Measurements from ENCODE around the gene SGF29.
"Not testable (repeated sequence)": the region's sequence is repeated elsewhere in the genome, so short reads cannot be mapped to it uniquely, and the experiment has no call there.

Gene SGF29

DNA sequence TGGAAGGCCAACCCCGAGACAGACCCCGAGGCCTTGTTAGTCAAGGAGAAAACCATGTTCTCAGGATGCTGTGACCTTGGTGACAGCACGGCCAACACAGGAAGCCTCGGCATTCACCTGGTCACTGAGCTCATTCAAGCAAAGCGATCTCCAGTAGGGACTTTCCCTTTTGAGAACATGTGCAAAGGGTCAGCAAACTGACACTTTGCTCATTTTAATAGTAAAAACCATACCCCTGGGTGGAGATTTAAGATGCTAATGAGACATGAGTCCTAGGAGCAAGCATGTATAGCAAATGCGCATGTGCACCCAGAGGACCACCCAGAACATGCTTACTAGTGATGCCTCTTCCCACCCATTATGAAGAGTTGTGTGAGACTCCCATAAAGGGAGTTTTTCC lies 48.8 kb downstream of the SGF29 start:
- no peak for DNase-seq (ENCODE audit: low read depth)
- TF ChIP-seq, protein P1, sequence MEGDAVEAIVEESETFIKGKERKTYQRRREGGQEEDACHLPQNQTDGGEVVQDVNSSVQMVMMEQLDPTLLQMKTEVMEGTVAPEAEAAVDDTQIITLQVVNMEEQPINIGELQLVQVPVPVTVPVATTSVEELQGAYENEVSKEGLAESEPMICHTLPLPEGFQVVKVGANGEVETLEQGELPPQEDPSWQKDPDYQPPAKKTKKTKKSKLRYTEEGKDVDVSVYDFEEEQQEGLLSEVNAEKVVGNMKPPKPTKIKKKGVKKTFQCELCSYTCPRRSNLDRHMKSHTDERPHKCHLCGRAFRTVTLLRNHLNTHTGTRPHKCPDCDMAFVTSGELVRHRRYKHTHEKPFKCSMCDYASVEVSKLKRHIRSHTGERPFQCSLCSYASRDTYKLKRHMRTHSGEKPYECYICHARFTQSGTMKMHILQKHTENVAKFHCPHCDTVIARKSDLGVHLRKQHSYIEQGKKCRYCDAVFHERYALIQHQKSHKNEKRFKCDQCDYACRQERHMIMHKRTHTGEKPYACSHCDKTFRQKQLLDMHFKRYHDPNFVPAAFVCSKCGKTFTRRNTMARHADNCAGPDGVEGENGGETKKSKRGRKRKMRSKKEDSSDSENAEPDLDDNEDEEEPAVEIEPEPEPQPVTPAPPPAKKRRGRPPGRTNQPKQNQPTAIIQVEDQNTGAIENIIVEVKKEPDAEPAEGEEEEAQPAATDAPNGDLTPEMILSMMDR (conservative IDR thresholded peaks at IDR 0.05; ENCODE audit: control insufficient read depth, insufficient read depth, low read depth, low read length), result no peak
- no peak overlapping the region for H3K4me3 ChIP-seq (ENCODE audit: control insufficient read depth, low read depth, low read length)

DNA sequence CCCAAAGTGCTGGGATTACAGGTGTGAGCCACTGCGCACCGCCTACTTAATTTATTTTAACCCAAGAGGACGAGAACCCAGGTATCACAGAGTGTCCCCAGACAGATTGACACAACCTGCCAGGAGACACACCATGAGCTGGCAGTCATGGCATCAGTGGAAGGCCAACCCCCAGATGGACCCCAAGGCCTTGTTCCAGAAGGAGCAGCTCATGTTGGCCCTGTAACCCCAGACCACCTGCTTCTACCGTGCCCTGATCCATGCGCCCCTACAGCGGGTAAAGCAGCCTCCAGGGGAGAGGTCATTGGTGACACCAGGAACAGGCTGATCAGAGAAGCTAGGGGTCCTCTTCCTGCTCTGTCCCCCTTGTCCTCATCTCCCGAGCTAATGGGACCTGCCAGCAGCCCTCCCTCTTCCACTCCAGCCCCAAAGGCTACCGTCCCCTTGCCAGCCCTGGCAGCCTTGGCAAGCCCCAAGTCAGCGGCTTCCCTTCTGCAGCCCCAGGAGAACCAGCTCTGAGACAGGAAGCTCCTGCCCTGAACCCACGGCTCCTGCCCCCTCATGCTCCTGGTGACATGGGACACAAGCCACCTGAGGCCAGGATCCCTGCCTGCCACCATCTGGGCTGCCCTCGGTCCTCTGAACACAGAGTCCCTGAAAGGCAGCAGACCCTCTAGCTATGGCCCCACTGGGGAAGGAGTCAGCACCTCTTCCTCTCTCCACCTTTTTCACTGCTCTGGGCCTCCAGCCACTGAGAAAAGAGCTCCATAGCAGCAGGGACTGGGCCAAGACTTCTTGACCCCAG lies 49.9 kb downstream of the SGF29 start:
- no peak for DNase-seq (ENCODE audit: low read depth)
- no peak overlapping the region for H3K4me3 ChIP-seq (ENCODE audit: control insufficient read depth, low read depth, low read length)
- TF ChIP-seq, protein P1 (conservative IDR thresholded peaks at IDR 0.05; ENCODE audit: control insufficient read depth, insufficient read depth, low read depth, low read length), result no peak

DNA sequence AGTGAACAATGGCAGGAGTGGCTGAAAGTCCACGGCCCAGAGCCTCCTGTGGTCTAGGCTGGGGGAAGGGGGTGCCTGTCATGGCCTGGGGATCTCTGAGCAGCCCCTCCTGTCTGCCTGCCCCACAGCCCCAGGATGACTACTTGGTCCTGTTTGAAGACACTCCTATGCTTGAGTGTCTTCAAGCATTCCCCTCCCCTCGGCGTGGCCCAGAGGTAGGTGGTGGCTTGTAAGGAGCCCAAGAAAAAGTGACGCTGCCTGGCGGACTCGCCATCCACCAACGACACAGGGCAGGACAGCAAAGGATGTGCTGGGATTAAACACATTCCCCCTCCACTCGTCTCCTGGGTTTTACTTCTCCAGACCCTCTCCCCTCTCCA lies 50.5 kb downstream of the SGF29 start:
- TF ChIP-seq, protein P1 (conservative IDR thresholded peaks at IDR 0.05; ENCODE audit: control insufficient read depth, insufficient read depth, low read depth, low read length), result no peak

DNA sequence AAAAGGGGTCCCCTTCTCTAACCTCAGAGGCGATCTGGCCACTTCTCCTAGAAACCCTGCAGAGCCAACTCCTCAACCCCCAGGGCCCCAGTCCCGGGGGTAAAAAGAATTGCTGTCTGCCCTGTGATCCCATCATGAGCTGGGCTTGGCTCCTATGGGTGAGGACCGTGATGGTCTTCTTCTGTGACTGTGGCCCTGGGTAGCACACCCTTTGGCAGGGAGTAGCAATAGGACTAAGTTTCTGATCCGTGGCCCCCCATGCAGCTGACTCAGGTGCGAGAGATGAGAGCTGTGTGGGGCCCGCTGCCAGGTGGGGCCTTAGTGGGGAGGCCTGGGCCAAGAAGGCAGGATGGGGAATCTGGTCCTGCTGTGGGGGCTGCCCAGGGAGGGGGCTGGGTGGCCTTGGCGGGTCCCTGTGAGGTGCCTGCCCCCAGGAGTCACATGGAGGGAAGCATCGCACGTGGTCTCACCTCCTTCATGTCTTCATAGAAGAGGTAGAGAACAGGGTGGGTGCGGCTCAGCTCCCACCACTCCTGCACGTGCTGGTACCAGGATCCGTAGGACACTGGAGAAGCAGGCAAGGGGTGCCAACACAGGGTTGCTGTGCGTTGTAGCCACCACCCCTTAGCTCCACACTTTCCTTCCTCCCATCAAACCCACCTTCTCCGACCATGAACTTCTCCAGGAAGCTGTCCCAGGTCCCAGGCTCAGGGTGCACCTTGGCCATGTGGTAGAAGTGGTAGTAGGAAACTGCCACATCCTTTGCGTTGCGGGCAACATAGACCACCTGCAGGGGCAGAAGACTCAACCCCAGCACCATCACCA lies 52.8 kb downstream of the SGF29 start:
- H3K4me3 ChIP-seq (ENCODE audit: control insufficient read depth, low read depth, low read length), result no peak overlapping the region
- DNase-seq (ENCODE audit: low read depth), result no peak
- TF ChIP-seq, protein P1 (conservative IDR thresholded peaks at IDR 0.05; ENCODE audit: control insufficient read depth, insufficient read depth, low read depth, low read length), result no peak

More for the DNA sequence above, 50.5 kb downstream of the SGF29 start:
- no peak overlapping the region for H3K4me3 ChIP-seq (ENCODE audit: control insufficient read depth, low read depth, low read length)
- no peak for DNase-seq (ENCODE audit: low read depth)

DNA sequence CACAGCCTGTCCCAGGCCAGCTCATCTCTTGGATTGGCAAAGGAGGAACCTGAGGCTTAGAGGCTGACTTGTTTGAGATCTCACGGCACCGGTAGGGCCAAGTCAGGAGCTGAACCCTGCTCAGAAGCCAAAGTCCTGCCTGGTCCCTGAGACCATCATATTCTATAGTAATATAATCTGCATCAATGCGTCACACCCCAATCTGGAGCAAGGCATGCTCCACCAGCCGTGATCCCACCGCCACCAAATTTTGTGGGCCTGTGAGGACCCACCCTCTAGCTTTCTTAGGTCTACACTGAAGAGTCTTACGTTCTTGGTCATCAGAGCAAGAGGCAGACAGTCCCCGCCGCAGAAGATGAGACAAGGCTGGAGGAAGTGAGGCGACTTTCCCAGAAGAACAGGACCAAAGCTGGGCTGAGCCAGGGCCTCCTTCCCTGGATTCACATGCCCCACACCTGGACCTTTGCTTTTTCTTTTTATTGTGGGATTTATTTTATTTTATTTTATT lies 53.5 kb downstream of the SGF29 start:
- TF ChIP-seq, protein P1 (conservative IDR thresholded peaks at IDR 0.05; ENCODE audit: control insufficient read depth, insufficient read depth, low read depth, low read length), result no peak
- H3K4me3 ChIP-seq (ENCODE audit: control insufficient read depth, low read depth, low read length), result no peak overlapping the region
- DNase-seq (ENCODE audit: low read depth), result no peak

DNA sequence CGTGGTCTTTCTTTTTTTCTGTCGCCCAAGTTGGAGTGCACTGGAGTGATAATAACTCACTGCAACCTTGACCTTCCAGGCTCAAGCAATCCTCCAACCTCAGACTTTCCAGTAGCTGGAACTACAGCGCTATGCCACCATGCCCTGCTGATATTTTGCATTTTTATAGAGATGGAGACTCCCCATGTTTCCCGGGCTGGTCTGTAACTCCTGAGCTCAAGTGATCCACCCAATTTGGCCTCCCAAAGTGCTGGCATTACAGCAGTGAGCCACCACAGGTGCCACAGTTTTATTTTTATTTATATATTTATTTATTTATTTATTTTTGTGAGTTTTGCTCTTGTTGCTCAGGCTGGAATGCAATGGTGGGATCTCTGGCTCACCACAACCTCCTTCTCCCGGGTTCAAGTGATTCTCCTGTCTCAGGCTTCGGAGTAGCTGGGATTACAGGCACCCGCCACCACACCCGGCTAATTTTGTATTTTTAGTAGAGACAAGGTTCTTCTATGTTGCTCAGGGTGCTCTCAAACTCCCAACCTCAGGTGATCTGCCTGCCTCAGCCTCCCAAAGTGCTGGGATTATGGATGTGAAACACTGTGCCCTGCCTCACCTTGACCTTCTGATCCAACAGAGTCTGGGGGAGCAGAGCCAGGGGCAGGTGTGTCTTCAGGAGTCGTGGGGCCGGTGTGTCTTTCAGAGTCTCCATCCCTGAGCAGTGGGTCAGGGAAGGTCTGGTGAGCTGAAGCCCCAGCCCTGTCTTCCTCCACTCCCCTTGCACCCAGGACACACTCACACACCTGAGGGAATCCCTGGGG lies 54.2 kb downstream of the SGF29 start:
- not testable (repeated sequence) for H3K4me3 ChIP-seq (ENCODE audit: control insufficient read depth, low read depth, low read length); DNase-seq (ENCODE audit: low read depth)

DNA sequence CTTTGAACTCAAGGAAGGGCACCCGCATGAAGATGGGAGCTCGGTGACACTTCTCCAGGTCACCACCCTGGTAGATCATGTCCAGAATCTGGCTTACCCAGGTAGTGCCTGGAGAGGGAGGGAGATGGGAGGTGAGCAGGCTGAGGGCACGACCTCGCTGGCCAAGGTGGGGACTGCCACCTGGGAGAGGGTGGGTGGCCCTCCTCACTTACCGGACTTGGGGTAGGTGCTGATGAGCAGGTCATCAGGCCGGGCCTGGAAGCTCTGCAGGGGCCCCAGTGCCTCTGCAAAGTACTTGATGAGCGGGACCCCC lies 54.7 kb downstream of the SGF29 start:
- H3K4me3 ChIP-seq (ENCODE audit: control insufficient read depth, low read depth, low read length); DNase-seq (ENCODE audit: low read depth): not testable (repeated sequence)

DNA sequence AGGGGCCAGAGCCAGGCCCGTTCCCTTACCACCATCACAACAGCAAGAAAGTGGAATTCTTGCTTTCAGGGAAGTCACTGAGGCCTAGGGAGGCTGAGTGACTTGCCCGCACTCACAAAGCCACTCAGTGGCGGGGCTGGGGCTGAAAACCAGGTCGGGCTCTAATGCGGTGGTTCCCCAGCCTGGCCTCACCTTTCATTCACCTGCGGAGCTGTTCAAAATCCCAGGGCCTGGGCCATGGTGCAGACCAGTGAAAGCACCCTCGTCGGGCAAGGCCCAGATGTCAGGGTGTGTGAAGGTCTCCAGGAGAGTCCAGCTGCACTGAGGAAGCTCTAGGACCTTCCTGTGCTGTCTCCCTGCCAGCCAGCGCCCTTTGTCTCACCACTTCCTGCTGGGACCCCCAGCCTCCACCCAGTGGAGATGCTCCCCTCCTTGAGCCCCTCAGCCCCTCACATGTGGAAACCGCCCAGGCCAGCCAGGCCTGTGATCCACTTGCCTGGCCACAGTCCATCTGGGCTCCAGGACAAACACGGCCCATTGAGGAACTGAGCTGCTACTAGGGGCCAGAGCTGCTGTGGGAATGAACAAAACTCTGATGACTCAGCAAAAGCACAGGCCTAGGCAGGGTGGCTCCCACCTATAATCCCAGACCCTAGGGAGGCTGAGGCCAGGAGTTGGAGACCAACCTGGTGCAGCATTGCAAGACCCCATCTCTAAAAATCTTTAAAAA lies 55.3 kb downstream of the SGF29 start:
- not testable (repeated sequence) for H3K4me3 ChIP-seq (ENCODE audit: control insufficient read depth, low read depth, low read length); DNase-seq (ENCODE audit: low read depth)

Data from fibroblast of mammary gland (primary cell).